Mesothelial cell of epicardium (in vitro differentiated cells): ENCODE results near the gene PITPNM3. TPM values are rescaled to one million over a fixed set of nuclear protein-coding genes. Genes with fewer than 3 reads are reported as not detected.

Experiments
- DNase-seq, 2 experiments: peaks; one replicate each; pipeline ENCODE4 v3.0.0; 2021; ENCODE audit warnings: low spot score in 2 of 2; ENCODE audit not compliant: unreplicated experiment in 2 of 2
- H3K27ac Mint-ChIP-seq: 2 replicates; pipeline ENCODE4 v1.8.0; 2021; ENCODE audit warnings: mixed read lengths
- H3K27me3 Mint-ChIP-seq: 2 replicates; pipeline ENCODE4 v1.8.0; 2021; ENCODE audit warnings: low read depth, mixed read lengths
- H3K36me3 Mint-ChIP-seq: 2 replicates; pipeline ENCODE4 v1.8.0; 2021; ENCODE audit warnings: mixed read lengths
- H3K4me1 Mint-ChIP-seq: 2 replicates; pipeline ENCODE4 v1.8.0; 2021; ENCODE audit warnings: mixed read lengths
- H3K4me3 Mint-ChIP-seq: 2 replicates; pipeline ENCODE4 v1.8.0; 2021; ENCODE audit warnings: mild to moderate bottlenecking, moderate library complexity, mixed read lengths
- H3K9me3 Mint-ChIP-seq: 2 replicates; pipeline ENCODE4 v1.8.0; 2021; ENCODE audit warnings: mixed read lengths
- CTCF ChIP-seq: fragments of 200-600 bp; sonication (generic); IDR thresholded peaks from one replicate; pipeline ENCODE4 v1.5.0; 2021; ENCODE audit warnings: antibody characterized with exemption; ENCODE audit not compliant: unreplicated experiment
- total RNA-seq: library from RNA; stranded (reverse); gene quantifications from 3 replicates; pipeline ENCODE4 v1.2.1, GENCODE V29; 2021

PITPNM3 gene
- total RNA-seq, 1 donor from 2014 or later = 2.3 TPM

GRCh38 chr17:6408276-6408675 lies 148.1 kb downstream of the PITPNM3 start:
- Mint-ChIP-seq H3K4me1 (no peaks in the 10 kb centered on the region), H3K36me3 (no peaks in the 10 kb centered on the region), H3K27ac (no peak overlapping the region), H3K9me3 (no peaks in the 10 kb centered on the region), H3K27me3 (peaks cover 15% of the 10 kb centered on the region), H3K4me3 (no peak overlapping the region)
- DNase-seq = no peak
- no peak for TF ChIP-seq CTCF

- Mint-ChIP-seq H3K27ac (no peak overlapping the region), H3K9me3 (peaks cover 4% of the 10 kb centered on the region), H3K36me3 (no peaks in the 10 kb centered on the region), H3K4me3 (no peak overlapping the region), H3K4me1 (no peaks in the 10 kb centered on the region), H3K27me3 (peaks cover 8% of the 10 kb centered on the region)
- TF ChIP-seq CTCF = no peak
- DNase-seq = no peak
These were observed 154.1 kb downstream of the PITPNM3 start for GRCh38 chr17:6402258-6402657.

Other genes with a start within 250 kb of the PITPNM3 start
- gene AIPL1, start 121.4 kb downstream of the PITPNM3 start, total RNA-seq = not detected in 3 replicates
- gene PIMREG, start 112.1 kb downstream of the PITPNM3 start, total RNA-seq = 12.1 to 13.9 TPM (median 12.2 TPM) in 3 replicates
- 36.1 to 45.3 TPM (median 41.1 TPM) in 3 replicates for gene KIAA0753, start 84.2 kb upstream of the PITPNM3 start, total RNA-seq
- 41.0 to 52.4 TPM (median 45.5 TPM) in 3 replicates for gene TXNDC17, start 84.5 kb upstream of the PITPNM3 start, total RNA-seq
- 11.8 to 13.5 TPM (median 12.1 TPM) in 3 replicates for gene MED31, start 95.0 kb upstream of the PITPNM3 start, total RNA-seq
- 6.1 to 7.6 TPM (median 7.1 TPM) in 3 replicates for gene C17orf100, start 95.2 kb upstream of the PITPNM3 start, total RNA-seq
- gene SLC13A5, start 156.8 kb upstream of the PITPNM3 start, total RNA-seq = 0.18 to 0.47 TPM (median 0.38 TPM) in 3 replicates
- gene XAF1, start 199.5 kb upstream of the PITPNM3 start, total RNA-seq = 4.5 to 8.1 TPM (median 5.1 TPM) in 3 replicates
- gene FBXO39, start 219.7 kb upstream of the PITPNM3 start, total RNA-seq = not detected in 3 replicates